OCI-M2 (cell line): ENCODE results near the gene PLPPR2.
"Not testable (repeated sequence)": the region's sequence is repeated elsewhere in the genome, so short reads cannot be mapped to it uniquely, and the experiment has no call there.

Experiments used
- DNase-seq: peaks from one replicate; lab custom pipeline; 2025; ENCODE audit not compliant: unreplicated experiment; lab: John Stamatoyannopoulos, UW

PLPPR2 gene

GRCh38 chr19:11355160-11356073 is at the start of gene PLPPR2:
PLPPR2 (plus strand) TSS chr19:11355432; CDS start chr19:11357674, 2,242 bp downstream.
- DNase-seq: peak; percentile 99

GRCh38 chr19:11306337-11306736 is 48.9 kb upstream of the PLPPR2 start:
- DNase-seq: no peak

GRCh38 chr19:11320278-11320995 is 34.8 kb upstream of the PLPPR2 start:
- peak; percentile 71 for DNase-seq

- DNase-seq: no peak
Measured at GRCh38 chr19:11321191-11322126, 33.8 kb upstream of the PLPPR2 start.

- DNase-seq: no peak
Measured at GRCh38 chr19:11322269-11323024, 32.8 kb upstream of the PLPPR2 start.

GRCh38 chr19:11323601-11324078 is 31.6 kb upstream of the PLPPR2 start:
- no peak for DNase-seq

- no peak for DNase-seq
Measured at GRCh38 chr19:11324079-11324661, 31.1 kb upstream of the PLPPR2 start.

- no peak for DNase-seq
Measured at GRCh38 chr19:11324748-11325389, 30.4 kb upstream of the PLPPR2 start.

GRCh38 chr19:11325544-11325943 is 29.7 kb upstream of the PLPPR2 start:
- DNase-seq: no peak

- DNase-seq: no peak
Measured at GRCh38 chr19:11330127-11330526, 25.1 kb upstream of the PLPPR2 start.

- no peak for DNase-seq
Measured at GRCh38 chr19:11331502-11331901, 23.7 kb upstream of the PLPPR2 start.

GRCh38 chr19:11332822-11333221 is 22.4 kb upstream of the PLPPR2 start:
- no peak for DNase-seq

GRCh38 chr19:11333838-11334237 is 21.4 kb upstream of the PLPPR2 start:
- DNase-seq: not testable (repeated sequence)

GRCh38 chr19:11335449-11336146 is 19.6 kb upstream of the PLPPR2 start:
- no peak for DNase-seq

- DNase-seq: no peak
Measured at GRCh38 chr19:11337080-11337479, 18.2 kb upstream of the PLPPR2 start.

- no peak for DNase-seq
Measured at GRCh38 chr19:11338121-11338520, 17.1 kb upstream of the PLPPR2 start.

- DNase-seq: no peak
Measured at GRCh38 chr19:11338569-11339253, 16.5 kb upstream of the PLPPR2 start.
